Adrenal gland (tissue), 5 donors: ENCODE results near the gene TAOK2.

Experiments
- POLR2A ChIP-seq, 2 donors: fragments of 450-650 bp; IDR thresholded peaks; one replicate each; pipeline ENCODE4 v1.6.1; 2017; ENCODE audit warnings: antibody characterized with exemption in 2 of 2, mild to moderate bottlenecking in 2 of 2, moderate library complexity in 1 of 2
- TF ChIP-seq, protein P1 (sequence below), 6 experiments: fragments of 450-650 bp in 4 of 6; fragments of 200-600 bp in 2 of 6; sonication (generic) in 1 of 6; IDR thresholded peaks; 1 replicate in 5 of 6; 2 replicates in 1 of 6; pipeline versions ENCODE4 v1.5.1 to v1.8.0; 2016 to 2021; ENCODE audit warnings: antibody characterized with exemption in 6 of 6, mild to moderate bottlenecking in 2 of 6, moderate library complexity in 1 of 6
- donor health status: DM: no; HTN: no; CAD: no.

GRCh38 chr16:30025156-30025555, 51.5 kb downstream of the TAOK2 start:
- TF ChIP-seq POLR2A (IDR thresholded peaks at IDR 0.05), result no peak
- TF ChIP-seq, protein P1, sequence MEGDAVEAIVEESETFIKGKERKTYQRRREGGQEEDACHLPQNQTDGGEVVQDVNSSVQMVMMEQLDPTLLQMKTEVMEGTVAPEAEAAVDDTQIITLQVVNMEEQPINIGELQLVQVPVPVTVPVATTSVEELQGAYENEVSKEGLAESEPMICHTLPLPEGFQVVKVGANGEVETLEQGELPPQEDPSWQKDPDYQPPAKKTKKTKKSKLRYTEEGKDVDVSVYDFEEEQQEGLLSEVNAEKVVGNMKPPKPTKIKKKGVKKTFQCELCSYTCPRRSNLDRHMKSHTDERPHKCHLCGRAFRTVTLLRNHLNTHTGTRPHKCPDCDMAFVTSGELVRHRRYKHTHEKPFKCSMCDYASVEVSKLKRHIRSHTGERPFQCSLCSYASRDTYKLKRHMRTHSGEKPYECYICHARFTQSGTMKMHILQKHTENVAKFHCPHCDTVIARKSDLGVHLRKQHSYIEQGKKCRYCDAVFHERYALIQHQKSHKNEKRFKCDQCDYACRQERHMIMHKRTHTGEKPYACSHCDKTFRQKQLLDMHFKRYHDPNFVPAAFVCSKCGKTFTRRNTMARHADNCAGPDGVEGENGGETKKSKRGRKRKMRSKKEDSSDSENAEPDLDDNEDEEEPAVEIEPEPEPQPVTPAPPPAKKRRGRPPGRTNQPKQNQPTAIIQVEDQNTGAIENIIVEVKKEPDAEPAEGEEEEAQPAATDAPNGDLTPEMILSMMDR (IDR thresholded peaks at IDR 0.05), result no peak
